Tibial nerve (tissue), 4 donors: ENCODE data around the gene ZBED4. TPM values are rescaled to one million over a fixed set of nuclear protein-coding genes. Genes with fewer than 3 reads are reported as not detected.

Source experiments
- DNase-seq, 2 donors: peaks; one replicate each; pipeline ENCODE4 v3.0.0-alpha.2; 2019; ENCODE audit warnings: low spot score in 2 of 2
- H3K27ac ChIP-seq, 4 donors: fragments of 200-600 bp; sonication (generic) in 3 of 4; one replicate each; pipeline ENCODE4 v1.5.1; 2017 to 2019; ENCODE audit warnings: mild to moderate bottlenecking in 1 of 4
- H3K27me3 ChIP-seq, 2 donors: fragments of 200-600 bp; sonication (generic) in 1 of 2; one replicate each; pipeline versions ENCODE4 v1.5.1 to v1.6.0; 2017 to 2019
- H3K36me3 ChIP-seq, 3 donors: fragments of 200-600 bp; sonication (generic); one replicate each; pipeline ENCODE4 v1.5.1; 2018 to 2019
- H3K4me1 ChIP-seq, 4 donors: fragments of 200-600 bp; sonication (generic) in 3 of 4; one replicate each; pipeline ENCODE4 v1.5.1; 2017 to 2019
- H3K4me3 ChIP-seq, 4 donors: fragments of 200-600 bp; sonication (generic) in 3 of 4; one replicate each; pipeline ENCODE4 v1.5.1; 2017 to 2019; ENCODE audit warnings: mild to moderate bottlenecking in 1 of 4, moderate library complexity in 1 of 4
- H3K9me3 ChIP-seq, 4 donors: fragments of 200-600 bp; sonication (generic) in 3 of 4; one replicate each; pipeline ENCODE4 v1.5.1; 2017 to 2019
- EP300 ChIP-seq, 2 donors: sonication (generic); formaldehyde crosslinking; IDR thresholded peaks; one replicate each; pipeline ENCODE4 v1.6.1; 2017; ENCODE audit warnings: antibody characterized with exemption in 2 of 2, mild to moderate bottlenecking in 1 of 2
- POLR2A ChIP-seq, 2 donors: fragments of 450-650 bp; IDR thresholded peaks; one replicate each; pipeline ENCODE4 v1.6.1; 2017; ENCODE audit warnings: antibody characterized with exemption in 2 of 2, mild to moderate bottlenecking in 2 of 2, moderate library complexity in 2 of 2
- WGBS, 2 donors: methylation state at CpG; one replicate each; pipeline ENCODE4 v1.1.5; 2018; 5-methylcytosine and 5-hydroxymethylcytosine counted together
- total RNA-seq, 4 donors: library from RNA; depleted of rRNA; stranded (reverse); fragments of >200 nt; gene quantifications; one replicate each; pipeline ENCODE4 v1.1.0, GENCODE V29; 2016
- TF ChIP-seq, protein P1 (sequence below), 5 experiments: fragments of 200-600 bp in 3 of 5; fragments of 450-650 bp in 2 of 5; sonication (generic) in 3 of 5; IDR thresholded peaks; one replicate each; pipeline ENCODE4 v1.5.1; 2016 to 2019; ENCODE audit warnings: antibody characterized with exemption in 5 of 5, mild to moderate bottlenecking in 3 of 5, moderate library complexity in 2 of 5

The ZBED4 gene
- total RNA-seq, 4 donors from 2014 or later: 5.9 to 12.3 (median 7.3) TPM

DNA sequence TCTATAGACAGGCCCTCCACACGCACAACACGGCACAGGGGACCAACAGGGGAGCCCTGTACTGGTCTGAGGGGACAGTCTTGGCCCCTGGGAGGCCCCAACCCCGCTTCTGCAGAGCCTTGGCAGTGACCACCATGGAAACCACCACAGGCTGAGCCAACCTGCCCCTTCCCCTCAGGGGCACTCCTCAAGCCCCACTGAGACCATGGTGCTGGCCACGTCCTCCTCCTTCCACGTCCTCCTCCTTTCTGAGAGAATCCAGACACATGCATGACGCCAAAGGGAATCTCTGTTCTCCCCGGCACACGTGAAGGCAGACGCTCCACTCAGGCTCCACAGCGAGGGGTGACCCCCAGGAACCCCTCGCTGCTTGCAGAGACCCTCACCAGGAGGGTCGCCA, 28.7 kb upstream of the ZBED4 start:
- Histone ChIP-seq H3K27me3 (no peaks in the 10 kb centered on the region), H3K4me1 (peaks cover 0 to 61% (median 24%) of the 10 kb centered on the region in 4 donors), H3K27ac (no peak overlapping the region), H3K36me3 (peaks cover 0 to 45% (median 17%) of the 10 kb centered on the region in 3 donors), H3K4me3 (peak overlapping the region in 1 of 4 donors; percentile 86), H3K9me3 (peaks cover 0 to under 1% (median 0%) of the 10 kb centered on the region in 4 donors)
- no peak for DNase-seq
- TF ChIP-seq, protein P1, sequence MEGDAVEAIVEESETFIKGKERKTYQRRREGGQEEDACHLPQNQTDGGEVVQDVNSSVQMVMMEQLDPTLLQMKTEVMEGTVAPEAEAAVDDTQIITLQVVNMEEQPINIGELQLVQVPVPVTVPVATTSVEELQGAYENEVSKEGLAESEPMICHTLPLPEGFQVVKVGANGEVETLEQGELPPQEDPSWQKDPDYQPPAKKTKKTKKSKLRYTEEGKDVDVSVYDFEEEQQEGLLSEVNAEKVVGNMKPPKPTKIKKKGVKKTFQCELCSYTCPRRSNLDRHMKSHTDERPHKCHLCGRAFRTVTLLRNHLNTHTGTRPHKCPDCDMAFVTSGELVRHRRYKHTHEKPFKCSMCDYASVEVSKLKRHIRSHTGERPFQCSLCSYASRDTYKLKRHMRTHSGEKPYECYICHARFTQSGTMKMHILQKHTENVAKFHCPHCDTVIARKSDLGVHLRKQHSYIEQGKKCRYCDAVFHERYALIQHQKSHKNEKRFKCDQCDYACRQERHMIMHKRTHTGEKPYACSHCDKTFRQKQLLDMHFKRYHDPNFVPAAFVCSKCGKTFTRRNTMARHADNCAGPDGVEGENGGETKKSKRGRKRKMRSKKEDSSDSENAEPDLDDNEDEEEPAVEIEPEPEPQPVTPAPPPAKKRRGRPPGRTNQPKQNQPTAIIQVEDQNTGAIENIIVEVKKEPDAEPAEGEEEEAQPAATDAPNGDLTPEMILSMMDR (IDR thresholded peaks at IDR 0.05): no peak
- no peak for TF ChIP-seq POLR2A (IDR thresholded peaks at IDR 0.05)
- no peak for TF ChIP-seq EP300 (IDR thresholded peaks at IDR 0.05)
- 73 to 74% methylated on average over 11 to 12 of the region's 12 CpGs for WGBS, 2 donors

- no peak overlapping the region for H3K27ac ChIP-seq
- no peak for TF ChIP-seq EP300 (IDR thresholded peaks at IDR 0.05)
- TF ChIP-seq, protein P1 (IDR thresholded peaks at IDR 0.05): no peak
- TF ChIP-seq POLR2A (IDR thresholded peaks at IDR 0.05): no peak
- 55 to 59% methylated on average over 6 to 9 of the region's 10 CpGs for WGBS, 2 donors
- H3K4me1 ChIP-seq: peaks cover 0 to 59% (median 24%) of the 10 kb centered on the region in 4 donors
- no peaks in the 10 kb centered on the region for H3K27me3 ChIP-seq
- peaks cover 0 to 6% (median 0%) of the 10 kb centered on the region in 4 donors for H3K9me3 ChIP-seq
- no peak for DNase-seq
- peak overlapping the region in 3 of 4 donors; percentile 75 to 90 (median 86) for H3K4me3 ChIP-seq
- H3K36me3 ChIP-seq: peaks cover 0 to 40% (median 17%) of the 10 kb centered on the region in 3 donors
These were observed 28.2 kb upstream of the ZBED4 start for GRCh38 chr22:49825436-49825835.

- no peak for DNase-seq
- peaks cover 0 to 52% (median 24%) of the 10 kb centered on the region in 4 donors for H3K4me1 ChIP-seq
- peaks cover 0 to 33% (median 17%) of the 10 kb centered on the region in 3 donors for H3K36me3 ChIP-seq
- H3K9me3 ChIP-seq: peaks cover 0 to 10% (median 0%) of the 10 kb centered on the region in 4 donors
- peak overlapping the region; percentile 54 to 94 (median 85) for H3K27ac ChIP-seq
- H3K27me3 ChIP-seq: no peaks in the 10 kb centered on the region
- TF ChIP-seq EP300 (IDR thresholded peaks at IDR 0.05): no peak
- TF ChIP-seq, protein P1 (IDR thresholded peaks at IDR 0.05): no peak
- TF ChIP-seq POLR2A (IDR thresholded peaks at IDR 0.05): no peak
- H3K4me3 ChIP-seq: peak overlapping the region; percentile 75 to 90 (median 83)
- 5 to 16% methylated on average over 27 of the region's 31 CpGs for WGBS, 2 donors
These were observed 27.6 kb upstream of the ZBED4 start for GRCh38 chr22:49825944-49826602.

GRCh38 chr22:49826603-49827270, 26.9 kb upstream of the ZBED4 start:
- H3K4me3 ChIP-seq: peak overlapping the region; percentile 75 to 90 (median 83)
- H3K4me1 ChIP-seq: peaks cover 0 to 46% (median 24%) of the 10 kb centered on the region in 4 donors
- WGBS, 2 donors: 0 to 1% methylated on average over 31 to 68 of the region's 86 CpGs
- H3K36me3 ChIP-seq: peaks cover 0 to 30% (median 17%) of the 10 kb centered on the region in 3 donors
- H3K9me3 ChIP-seq: peaks cover 0 to 15% (median 0%) of the 10 kb centered on the region in 4 donors
- H3K27me3 ChIP-seq: no peaks in the 10 kb centered on the region
- TF ChIP-seq EP300 (IDR thresholded peaks at IDR 0.05) (no peak), POLR2A (IDR thresholded peaks at IDR 0.05) (no peak)
- TF ChIP-seq, protein P1 (IDR thresholded peaks at IDR 0.05): no peak
- peak overlapping the region; percentile 54 to 94 (median 85) for H3K27ac ChIP-seq
- DNase-seq: peak in 1 of 2 donors; percentile 28
